GM12872 (cell line): Measurements from ENCODE around the gene MIDN.

Experiments
- TF ChIP-seq, protein P1 (sequence below): IDR thresholded peaks from 3 replicates; pipeline ENCODE4 v1.5.1; 2011; ENCODE audit warnings: low read depth, mild to moderate bottlenecking, low read length, moderate library complexity; ENCODE audit not compliant: insufficient read depth

The MIDN gene

GRCh38 chr19:1249990-1250436 lies 1.6 kb downstream of the MIDN start:
- TF ChIP-seq, protein P1, sequence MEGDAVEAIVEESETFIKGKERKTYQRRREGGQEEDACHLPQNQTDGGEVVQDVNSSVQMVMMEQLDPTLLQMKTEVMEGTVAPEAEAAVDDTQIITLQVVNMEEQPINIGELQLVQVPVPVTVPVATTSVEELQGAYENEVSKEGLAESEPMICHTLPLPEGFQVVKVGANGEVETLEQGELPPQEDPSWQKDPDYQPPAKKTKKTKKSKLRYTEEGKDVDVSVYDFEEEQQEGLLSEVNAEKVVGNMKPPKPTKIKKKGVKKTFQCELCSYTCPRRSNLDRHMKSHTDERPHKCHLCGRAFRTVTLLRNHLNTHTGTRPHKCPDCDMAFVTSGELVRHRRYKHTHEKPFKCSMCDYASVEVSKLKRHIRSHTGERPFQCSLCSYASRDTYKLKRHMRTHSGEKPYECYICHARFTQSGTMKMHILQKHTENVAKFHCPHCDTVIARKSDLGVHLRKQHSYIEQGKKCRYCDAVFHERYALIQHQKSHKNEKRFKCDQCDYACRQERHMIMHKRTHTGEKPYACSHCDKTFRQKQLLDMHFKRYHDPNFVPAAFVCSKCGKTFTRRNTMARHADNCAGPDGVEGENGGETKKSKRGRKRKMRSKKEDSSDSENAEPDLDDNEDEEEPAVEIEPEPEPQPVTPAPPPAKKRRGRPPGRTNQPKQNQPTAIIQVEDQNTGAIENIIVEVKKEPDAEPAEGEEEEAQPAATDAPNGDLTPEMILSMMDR, result no peak

DNA sequence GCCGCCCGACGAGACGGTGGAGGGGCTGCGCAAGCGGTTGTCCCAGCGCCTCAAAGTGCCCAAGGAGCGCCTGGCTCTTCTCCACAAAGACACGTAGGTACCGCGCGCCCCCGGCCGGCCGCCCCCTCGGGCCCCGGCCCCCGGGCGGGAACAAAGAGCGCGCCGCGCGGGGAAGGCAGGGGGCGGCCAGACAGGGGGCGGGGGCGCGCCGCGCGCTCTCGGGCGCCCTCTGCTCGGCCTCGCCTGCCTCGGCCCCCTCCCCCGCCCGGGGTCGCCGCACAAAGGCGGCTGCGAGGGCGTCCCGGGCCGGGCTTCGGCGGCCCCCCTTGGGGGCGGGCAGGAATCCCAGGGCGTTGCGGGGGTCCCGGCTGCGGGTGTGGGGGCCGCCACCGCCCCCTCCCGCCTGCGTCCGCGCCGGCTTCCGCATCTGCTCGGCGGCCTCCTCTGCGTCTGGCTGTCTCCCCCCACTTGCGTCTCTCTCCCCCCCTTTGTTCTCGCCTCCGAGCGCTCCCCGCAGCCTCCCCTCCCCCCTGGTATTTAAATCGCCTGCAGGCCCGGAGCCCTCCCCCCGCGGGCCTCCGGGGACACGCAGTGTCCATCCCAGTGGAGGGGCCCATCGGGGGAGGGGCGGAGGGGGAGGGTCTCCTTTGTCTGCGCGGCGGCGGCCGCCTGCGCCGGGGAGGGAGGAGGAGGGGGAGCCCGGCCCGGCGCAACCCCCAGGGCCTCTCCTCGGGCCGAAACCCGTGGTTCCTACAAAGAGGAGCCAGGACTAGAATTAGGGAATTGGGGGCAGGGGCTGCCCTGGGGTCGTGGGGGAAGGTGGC lies 2.3 kb downstream of the MIDN start:
- TF ChIP-seq, protein P1, result 0 out of 3 replicates have a peak, but pooled peaks have one; percentile 3

GRCh38 chr19:1251330-1252220 lies 3.2 kb downstream of the MIDN start:
- TF ChIP-seq, protein P1, result no peak

DNA sequence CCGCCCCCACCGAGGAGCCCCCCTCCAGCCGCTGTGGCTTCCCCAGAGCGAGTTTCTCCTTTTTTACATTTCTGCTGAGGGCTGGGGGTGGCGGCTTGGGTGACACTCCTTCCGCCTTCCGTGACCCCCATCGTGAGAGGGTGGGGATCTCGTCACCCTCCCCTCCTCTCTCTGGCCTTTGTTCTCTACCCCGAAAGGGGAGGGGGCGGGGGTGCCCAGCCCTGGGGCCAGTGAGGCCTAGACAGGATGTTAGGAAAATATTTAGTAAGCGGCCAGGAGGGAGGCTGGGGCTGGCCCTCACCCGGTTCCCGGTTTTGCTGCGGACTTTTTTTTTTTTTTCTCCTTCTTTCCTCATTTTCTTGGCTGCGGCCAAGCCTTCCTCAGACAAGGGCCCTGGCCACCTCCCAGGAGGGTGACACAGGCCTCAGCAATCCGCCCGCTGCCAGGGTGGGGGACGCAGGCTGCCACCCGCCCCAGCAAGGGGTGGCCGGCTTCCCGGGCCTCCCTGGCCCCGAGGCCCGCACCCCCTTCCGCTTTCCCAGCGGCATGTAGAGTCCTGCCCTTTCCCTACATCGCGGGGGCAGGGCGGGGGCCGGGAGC lies 3.9 kb downstream of the MIDN start:
- TF ChIP-seq, protein P1, result no peak

DNA sequence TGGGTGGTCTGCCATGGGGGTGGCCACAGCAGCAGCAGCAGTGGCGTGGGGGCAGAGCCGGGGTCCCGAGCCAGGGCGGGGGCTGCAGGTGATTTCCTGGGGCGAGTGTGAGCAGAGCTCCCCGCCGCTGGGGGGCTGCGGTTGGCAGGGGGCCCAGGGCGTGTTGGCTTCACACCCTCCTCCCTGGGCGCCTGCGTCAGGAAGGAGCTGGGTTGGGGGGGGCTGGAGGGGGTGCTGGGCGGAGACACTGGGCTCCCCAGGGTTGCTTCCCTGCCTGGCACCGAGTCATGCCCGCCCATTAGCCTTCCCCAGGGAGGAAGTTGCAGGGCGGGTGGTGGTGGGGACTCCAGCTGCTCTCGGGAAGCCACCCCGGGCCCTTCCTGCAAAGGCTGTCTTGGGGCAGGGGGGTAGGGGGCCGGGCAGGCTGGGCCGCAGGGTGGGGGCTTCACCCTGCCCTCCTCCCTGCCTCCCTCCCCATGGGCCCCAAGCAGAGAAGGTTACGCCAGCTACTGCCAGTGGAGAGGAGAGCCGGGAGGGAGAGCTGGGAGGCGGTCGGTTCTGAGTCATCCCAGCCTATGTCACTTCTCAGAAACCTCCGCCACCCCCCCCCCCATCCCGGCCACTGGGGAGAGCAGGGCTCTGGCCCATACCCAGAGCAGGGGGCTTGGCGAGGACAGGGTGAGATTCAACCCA lies 4.6 kb downstream of the MIDN start:
- TF ChIP-seq, protein P1, result 0 out of 3 replicates have a peak, but pooled peaks have one; percentile 17

GRCh38 chr19:1253514-1254080 lies 5.2 kb downstream of the MIDN start:
- TF ChIP-seq, protein P1, result no peak
